Natural killer cell (primary cell): ENCODE data around the gene CLIC1. TPM values are rescaled to one million over a fixed set of nuclear protein-coding genes. Genes with fewer than 3 reads are reported as not detected.

Experiments used
- ATAC-seq, 3 donors: fragments of 150-1000 bp in 2 of 3; fragments of 200-7000 bp in 1 of 3; cut with Tn5 transposase; 1 replicate in 1 of 3; 2 replicates in 2 of 3; pipeline ENCODE4 v1.10.0; 2021; ENCODE audit warnings: mild to moderate bottlenecking in 2 of 3, moderate library complexity in 2 of 3
- DNase-seq, 2 donors: peaks; one replicate each; pipeline versions ENCODE4 v3.0.0 to v3.0.0-alpha.2; 2013 to 2021; ENCODE audit warnings: mixed read lengths in 1 of 2
- H3K27ac ChIP-seq: one replicate; pipeline ENCODE4 v1.5.1; 2013; ENCODE audit warnings: mild to moderate bottlenecking, low read length
- H3K27me3 ChIP-seq: one replicate; pipeline ENCODE4 v1.6.1; 2013; ENCODE audit warnings: low read length; ENCODE audit not compliant: control insufficient read depth, insufficient read depth
- H3K36me3 ChIP-seq: one replicate; pipeline ENCODE4 v1.6.1; 2013; ENCODE audit warnings: low read length; ENCODE audit not compliant: control insufficient read depth, insufficient read depth
- H3K4me1 ChIP-seq: one replicate; pipeline ENCODE4 v1.6.1; 2013; ENCODE audit warnings: low read length; ENCODE audit not compliant: control insufficient read depth, insufficient read depth
- H3K4me3 ChIP-seq: one replicate; pipeline ENCODE4 v1.5.1; 2013; ENCODE audit warnings: low read length
- H3K9me3 ChIP-seq: one replicate; pipeline ENCODE4 v1.6.1; 2013; ENCODE audit warnings: low read length; ENCODE audit not compliant: control insufficient read depth, insufficient read depth
- H3K27ac Mint-ChIP-seq, 2 donors: one replicate each; pipeline ENCODE4 v1.8.0; 2022; ENCODE audit warnings: mild to moderate bottlenecking in 2 of 2, mixed read lengths in 2 of 2, moderate library complexity in 1 of 2
- H3K27me3 Mint-ChIP-seq, 2 donors: one replicate each; pipeline ENCODE4 v1.8.0; 2022; ENCODE audit warnings: low read depth in 2 of 2, mixed read lengths in 2 of 2
- H3K36me3 Mint-ChIP-seq: one replicate; pipeline ENCODE4 v1.8.0; 2022; ENCODE audit warnings: mixed read lengths
- H3K4me1 Mint-ChIP-seq, 2 donors: one replicate each; pipeline ENCODE4 v1.8.0; 2022; ENCODE audit warnings: mixed read lengths in 2 of 2
- H3K4me3 Mint-ChIP-seq: one replicate; pipeline ENCODE4 v1.8.0; 2022; ENCODE audit warnings: mild to moderate bottlenecking, moderate library complexity, mixed read lengths
- H3K9me3 Mint-ChIP-seq, 2 donors: one replicate each; pipeline ENCODE4 v1.8.0; 2022; ENCODE audit warnings: mixed read lengths in 2 of 2
- WGBS: methylation state at CpG from one replicate; pipeline ENCODE4 v1.1.7; 2013; ENCODE audit warnings: missing lambda C conversion rate; ENCODE audit not compliant: insufficient coverage; 5-methylcytosine and 5-hydroxymethylcytosine counted together
- intact Hi-C: fragments of 100-400 bp; cut with micrococcal nuclease; formaldehyde crosslinking; loops from one replicate; pipeline ENCODE4 v1.14.2; 2022
- total RNA-seq, 4 donors: library from RNA; stranded (reverse); fragments of 120-200 nt in 1 of 4; gene quantifications; one replicate each; pipeline versions ENCODE4 v1.2.3 to v1.2.4, GENCODE V29; 2013 to 2022
- TF ChIP-seq, protein P1 (sequence below): fragments of 200-600 bp; IDR thresholded peaks from one replicate; pipeline ENCODE4 v1.8.0; 2022; ENCODE audit warnings: antibody characterized with exemption

The CLIC1 gene
- total RNA-seq, 3 donors from 2014 or later (not counting 1 experiment from before 2014, with no cell fraction given): 348 to 363 (median 355) TPM

DNA sequence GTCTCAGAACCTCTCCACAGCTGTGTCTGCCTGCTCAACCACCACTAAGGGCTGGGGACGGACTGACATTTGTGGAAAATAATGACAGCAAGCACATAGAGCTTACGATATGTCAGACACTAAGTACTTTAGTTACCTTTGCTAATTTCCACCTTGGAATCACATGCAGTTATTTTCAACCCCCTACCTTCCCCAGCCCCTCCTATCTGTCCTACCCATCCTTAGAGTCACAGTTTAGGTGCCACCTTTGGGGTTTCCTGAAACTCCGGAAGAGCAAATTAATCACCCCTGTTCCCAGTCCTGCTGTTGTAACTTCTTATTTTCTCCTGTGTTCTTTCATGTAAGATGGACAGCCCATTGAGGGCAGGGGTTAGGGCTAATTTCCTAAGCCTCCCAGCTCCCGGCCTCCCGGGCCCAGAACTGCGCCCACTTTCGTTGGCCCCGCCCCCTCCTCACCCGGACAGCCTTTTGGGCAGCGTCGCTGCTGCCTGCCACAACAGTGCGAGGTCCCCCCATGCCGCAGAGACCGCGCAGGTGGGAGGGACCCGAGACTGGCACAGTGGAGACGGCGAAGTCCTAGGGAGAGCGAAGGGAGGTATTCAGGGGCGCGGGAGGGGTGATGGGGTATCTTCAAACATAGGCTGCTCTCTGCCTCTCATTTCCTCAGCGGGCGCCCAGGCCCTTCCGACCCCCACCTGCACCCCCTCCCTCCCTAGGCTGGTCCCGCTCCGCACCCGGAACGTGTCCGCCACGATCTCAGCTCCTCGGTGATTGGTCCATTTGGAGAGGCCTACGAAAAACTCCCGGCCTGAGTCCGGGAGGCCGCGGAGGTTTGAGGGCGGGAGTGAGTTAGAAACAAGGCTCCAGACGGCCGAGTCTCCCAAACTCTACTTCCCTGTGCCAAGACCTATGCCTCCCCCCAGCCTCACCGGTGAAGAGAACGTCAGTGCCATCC lies 8.3 kb downstream of the CLIC1 start:
- 86% methylated on average over 41 of the region's 41 CpGs for WGBS

GRCh38 chr6:31727034-31727716 lies 9.2 kb downstream of the CLIC1 start:
- 47% methylated on average over 7 of the region's 7 CpGs for WGBS
- no peaks in the 10 kb centered on the region for H3K9me3 Mint-ChIP-seq
- H3K4me1 ChIP-seq: peaks cover 63% of the 10 kb centered on the region
- peak overlapping the region; percentile 63 for H3K27ac ChIP-seq
- H3K4me3 ChIP-seq: no peak overlapping the region
- H3K36me3 ChIP-seq: peaks cover 29% of the 10 kb centered on the region
- ATAC-seq (peak; percentile 15 to 62 (median 20)), DNase-seq (no peak)
- H3K9me3 ChIP-seq: no peaks in the 10 kb centered on the region
- intact Hi-C loops: no loop called here
- no peaks in the 10 kb centered on the region for H3K27me3 ChIP-seq
- peak overlapping the region; percentile 83 to 91 for H3K27ac Mint-ChIP-seq
- H3K36me3 Mint-ChIP-seq: peaks cover 16% of the 10 kb centered on the region
- peak overlapping the region; percentile 79 for H3K4me3 Mint-ChIP-seq
- TF ChIP-seq, protein P1, sequence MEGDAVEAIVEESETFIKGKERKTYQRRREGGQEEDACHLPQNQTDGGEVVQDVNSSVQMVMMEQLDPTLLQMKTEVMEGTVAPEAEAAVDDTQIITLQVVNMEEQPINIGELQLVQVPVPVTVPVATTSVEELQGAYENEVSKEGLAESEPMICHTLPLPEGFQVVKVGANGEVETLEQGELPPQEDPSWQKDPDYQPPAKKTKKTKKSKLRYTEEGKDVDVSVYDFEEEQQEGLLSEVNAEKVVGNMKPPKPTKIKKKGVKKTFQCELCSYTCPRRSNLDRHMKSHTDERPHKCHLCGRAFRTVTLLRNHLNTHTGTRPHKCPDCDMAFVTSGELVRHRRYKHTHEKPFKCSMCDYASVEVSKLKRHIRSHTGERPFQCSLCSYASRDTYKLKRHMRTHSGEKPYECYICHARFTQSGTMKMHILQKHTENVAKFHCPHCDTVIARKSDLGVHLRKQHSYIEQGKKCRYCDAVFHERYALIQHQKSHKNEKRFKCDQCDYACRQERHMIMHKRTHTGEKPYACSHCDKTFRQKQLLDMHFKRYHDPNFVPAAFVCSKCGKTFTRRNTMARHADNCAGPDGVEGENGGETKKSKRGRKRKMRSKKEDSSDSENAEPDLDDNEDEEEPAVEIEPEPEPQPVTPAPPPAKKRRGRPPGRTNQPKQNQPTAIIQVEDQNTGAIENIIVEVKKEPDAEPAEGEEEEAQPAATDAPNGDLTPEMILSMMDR: no peak
- H3K4me1 Mint-ChIP-seq: peaks cover 55 to 71% of the 10 kb centered on the region in 2 donors
- H3K27me3 Mint-ChIP-seq: no peaks in the 10 kb centered on the region

More for the DNA sequence above, 8.3 kb downstream of the CLIC1 start:
- Histone ChIP-seq H3K36me3 (peaks cover 36% of the 10 kb centered on the region), H3K9me3 (no peaks in the 10 kb centered on the region), H3K27me3 (no peaks in the 10 kb centered on the region), H3K4me1 (peaks cover 62% of the 10 kb centered on the region), H3K27ac (peak overlapping the region; percentile 63), H3K4me3 (no peak overlapping the region)
- Mint-ChIP-seq H3K27ac (peak overlapping the region; percentile 90 to 91), H3K4me1 (peaks cover 56 to 70% of the 10 kb centered on the region in 2 donors), H3K9me3 (no peaks in the 10 kb centered on the region), H3K36me3 (peaks cover 16% of the 10 kb centered on the region), H3K27me3 (no peaks in the 10 kb centered on the region), H3K4me3 (peak overlapping the region; percentile 97)
- TF ChIP-seq, protein P1: no peak
- ATAC-seq: peak in 1 of 3 donors; percentile 18
- intact Hi-C loops: no loop called here
- DNase-seq: peak in 1 of 2 donors; percentile 42

- 84% methylated on average over 12 of the region's 12 CpGs for WGBS
- Histone ChIP-seq H3K36me3 (peaks cover 16% of the 10 kb centered on the region), H3K9me3 (no peaks in the 10 kb centered on the region), H3K27me3 (no peaks in the 10 kb centered on the region), H3K4me3 (no peak overlapping the region), H3K4me1 (peaks cover 60% of the 10 kb centered on the region), H3K27ac (no peak overlapping the region)
- DNase-seq: no peak
- Mint-ChIP-seq H3K9me3 (no peaks in the 10 kb centered on the region), H3K27me3 (peaks cover 0 to 4% of the 10 kb centered on the region in 2 donors), H3K4me1 (peaks cover 55 to 66% of the 10 kb centered on the region in 2 donors), H3K36me3 (peaks cover 16% of the 10 kb centered on the region), H3K4me3 (no peak overlapping the region), H3K27ac (peak overlapping the region; percentile 83 to 91)
- no peak for ATAC-seq
- TF ChIP-seq, protein P1: no peak
- intact Hi-C loops: no loop called here
Measured at GRCh38 chr6:31725502-31726350, 10.6 kb downstream of the CLIC1 start.
